OCI-LY7 (cell line): Measurements from ENCODE around the gene PLXNA4.

ENCODE experiments used
- EZH2phosphoT487 ChIP-seq: fragments of 200-600 bp; sonication (generic); IDR thresholded peaks from 2 replicates; pipeline ENCODE4 v1.6.1; 2018; ENCODE audit warnings: low read depth, borderline replicate concordance, mild to moderate bottlenecking, mixed run types, antibody characterized with exemption, low read length, moderate library complexity, mixed read lengths
- TF ChIP-seq, protein P1 (sequence below): fragments of 200-600 bp; sonication (generic); conservative IDR thresholded peaks from 2 replicates; pipeline ENCODE4 v1.5.1; 2014; ENCODE audit warnings: mild to moderate bottlenecking, antibody characterized with exemption, low read length, moderate library complexity, mixed read lengths

DNA sequence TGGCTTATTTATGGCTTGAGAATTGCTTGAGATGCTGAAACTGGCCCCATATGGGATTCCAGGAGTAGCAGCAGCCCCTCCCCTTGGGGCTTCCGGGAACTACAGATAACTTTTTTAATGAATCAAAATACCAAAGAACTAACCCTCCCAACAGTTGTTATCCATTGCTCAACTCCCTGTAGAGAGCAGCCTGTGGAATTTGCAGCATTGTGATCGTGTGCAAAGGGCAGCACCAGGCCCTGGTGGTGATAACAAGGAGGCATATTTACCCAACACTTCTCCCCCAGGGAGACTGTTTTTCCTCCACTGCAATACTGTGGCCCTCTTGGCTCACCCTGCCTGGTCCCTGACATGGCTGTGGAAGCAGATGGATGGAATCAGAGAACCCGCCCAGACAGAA is 196.2 kb downstream of the PLXNA4 start:
- TF ChIP-seq, protein P1, sequence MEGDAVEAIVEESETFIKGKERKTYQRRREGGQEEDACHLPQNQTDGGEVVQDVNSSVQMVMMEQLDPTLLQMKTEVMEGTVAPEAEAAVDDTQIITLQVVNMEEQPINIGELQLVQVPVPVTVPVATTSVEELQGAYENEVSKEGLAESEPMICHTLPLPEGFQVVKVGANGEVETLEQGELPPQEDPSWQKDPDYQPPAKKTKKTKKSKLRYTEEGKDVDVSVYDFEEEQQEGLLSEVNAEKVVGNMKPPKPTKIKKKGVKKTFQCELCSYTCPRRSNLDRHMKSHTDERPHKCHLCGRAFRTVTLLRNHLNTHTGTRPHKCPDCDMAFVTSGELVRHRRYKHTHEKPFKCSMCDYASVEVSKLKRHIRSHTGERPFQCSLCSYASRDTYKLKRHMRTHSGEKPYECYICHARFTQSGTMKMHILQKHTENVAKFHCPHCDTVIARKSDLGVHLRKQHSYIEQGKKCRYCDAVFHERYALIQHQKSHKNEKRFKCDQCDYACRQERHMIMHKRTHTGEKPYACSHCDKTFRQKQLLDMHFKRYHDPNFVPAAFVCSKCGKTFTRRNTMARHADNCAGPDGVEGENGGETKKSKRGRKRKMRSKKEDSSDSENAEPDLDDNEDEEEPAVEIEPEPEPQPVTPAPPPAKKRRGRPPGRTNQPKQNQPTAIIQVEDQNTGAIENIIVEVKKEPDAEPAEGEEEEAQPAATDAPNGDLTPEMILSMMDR = no peak
- no peak for TF ChIP-seq EZH2phosphoT487
